NOMO-1 treated with DMSO at 0.1 percent for 48 hours (cell line): ENCODE data around the gene FLII.
"Not testable (repeated sequence)": the region's sequence is repeated elsewhere in the genome, so short reads cannot be mapped to it uniquely, and the experiment has no call there.

ENCODE experiments used
- DNase-seq: peaks from one replicate; lab custom pipeline; 2025; ENCODE audit not compliant: unreplicated experiment; lab: John Stamatoyannopoulos, UW

FLII gene

GRCh38 chr17:18258356-18259038 is at the start of gene FLII:
TSS of gene FLII (minus strand) at chr17:18258738. CDS start at chr17:18258690, 48 bp downstream.
- DNase-seq: peak; percentile 18

- DNase-seq: not testable (repeated sequence)
These were observed 44.7 kb upstream of the FLII start for GRCh38 chr17:18303206-18303605.

GRCh38 chr17:18300725-18301480 is 42.4 kb upstream of the FLII start:
- DNase-seq: peak; percentile 75

GRCh38 chr17:18298061-18298460 is 39.5 kb upstream of the FLII start:
- DNase-seq: not testable (repeated sequence)

- no peak for DNase-seq
These were observed 33.4 kb upstream of the FLII start for GRCh38 chr17:18291718-18292540.

DNA sequence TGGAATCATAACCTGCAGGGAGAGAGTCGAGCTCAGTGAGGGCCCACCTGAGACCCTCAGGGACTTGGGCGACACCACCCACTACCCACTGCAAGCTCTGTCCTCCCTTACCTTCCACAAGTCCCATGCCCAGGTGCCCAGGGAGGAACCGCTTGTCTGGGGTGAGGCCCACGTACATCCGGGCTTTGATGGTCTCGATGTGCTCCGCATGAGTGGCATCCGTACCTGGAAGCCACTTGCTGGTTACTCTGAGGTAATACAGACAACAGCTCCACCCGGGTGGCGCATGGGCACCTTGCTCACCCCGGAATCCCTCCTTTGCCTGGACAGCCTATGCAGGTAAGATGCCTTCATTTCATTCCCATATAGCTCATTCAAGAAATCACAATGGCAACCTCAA is 26.8 kb upstream of the FLII start:
- DNase-seq: no peak

- DNase-seq: no peak
These were observed 23.2 kb upstream of the FLII start for GRCh38 chr17:18281788-18282187.

GRCh38 chr17:18280766-18281371 is 22.3 kb upstream of the FLII start:
- no peak for DNase-seq

- DNase-seq: no peak
These were observed 21.7 kb upstream of the FLII start for GRCh38 chr17:18280249-18280648.

GRCh38 chr17:18278867-18279266 is 20.3 kb upstream of the FLII start:
- DNase-seq: no peak

- no peak for DNase-seq
These were observed 18.5 kb upstream of the FLII start for GRCh38 chr17:18277076-18277475.

GRCh38 chr17:18270046-18270931 is 11.8 kb upstream of the FLII start:
- no peak for DNase-seq

DNA sequence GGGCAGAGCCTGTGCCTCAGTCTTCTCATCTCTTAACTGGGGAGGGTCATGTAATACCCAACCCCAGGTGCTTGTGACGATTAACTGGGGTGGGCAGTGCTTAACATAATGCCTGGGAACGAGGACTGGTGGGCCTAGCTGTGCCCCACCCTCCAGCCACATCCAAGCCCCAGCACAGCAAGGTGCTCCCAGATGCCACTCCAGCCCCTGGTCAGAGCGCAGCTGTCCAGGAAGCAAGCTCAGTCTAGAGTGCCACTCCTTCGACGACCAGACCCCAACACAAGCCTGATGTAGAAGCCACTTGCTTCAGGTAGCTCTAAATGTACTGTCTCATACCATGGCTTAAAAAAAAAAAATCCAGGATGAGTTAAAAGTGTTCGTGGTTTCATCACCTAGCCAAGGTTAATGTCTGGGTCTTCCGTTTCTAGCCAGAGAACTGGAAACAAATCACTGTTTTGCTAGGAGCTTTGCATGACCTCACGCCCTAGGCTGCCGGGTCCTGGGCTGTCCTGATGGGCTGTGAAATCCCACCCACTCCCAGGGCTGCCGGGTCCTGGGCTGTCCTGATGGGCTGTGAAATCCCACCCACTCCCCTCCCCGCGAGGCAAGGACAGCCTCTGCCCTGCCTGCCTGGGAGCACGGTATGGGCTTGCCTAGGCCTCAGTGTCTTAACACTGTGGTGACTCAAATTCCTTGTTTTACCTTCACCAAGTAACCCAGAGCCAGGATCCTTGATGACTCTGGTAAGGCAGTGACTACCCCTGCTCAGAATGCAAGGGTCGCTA is 9.6 kb upstream of the FLII start:
- DNase-seq: no peak

DNA sequence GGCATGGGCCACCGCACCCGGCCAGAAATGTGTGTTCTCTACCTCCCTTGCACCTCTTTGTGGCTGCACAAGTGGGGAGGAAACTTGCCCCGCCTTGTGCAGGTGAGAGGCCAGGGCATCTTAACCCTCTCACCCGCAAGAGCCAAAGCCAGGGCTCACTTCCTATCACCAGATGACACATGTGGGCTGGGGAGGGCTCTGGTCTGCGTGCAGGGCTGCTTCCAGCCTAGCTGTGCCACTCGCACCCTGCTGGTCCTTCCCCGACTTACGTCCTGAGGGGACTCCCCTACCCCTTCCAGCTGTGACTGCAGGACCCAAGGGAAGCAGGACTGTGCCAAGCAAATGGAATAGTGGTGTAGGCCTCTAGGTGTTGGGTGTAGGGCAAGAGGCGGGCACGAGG is 8.8 kb upstream of the FLII start:
- DNase-seq: no peak

DNA sequence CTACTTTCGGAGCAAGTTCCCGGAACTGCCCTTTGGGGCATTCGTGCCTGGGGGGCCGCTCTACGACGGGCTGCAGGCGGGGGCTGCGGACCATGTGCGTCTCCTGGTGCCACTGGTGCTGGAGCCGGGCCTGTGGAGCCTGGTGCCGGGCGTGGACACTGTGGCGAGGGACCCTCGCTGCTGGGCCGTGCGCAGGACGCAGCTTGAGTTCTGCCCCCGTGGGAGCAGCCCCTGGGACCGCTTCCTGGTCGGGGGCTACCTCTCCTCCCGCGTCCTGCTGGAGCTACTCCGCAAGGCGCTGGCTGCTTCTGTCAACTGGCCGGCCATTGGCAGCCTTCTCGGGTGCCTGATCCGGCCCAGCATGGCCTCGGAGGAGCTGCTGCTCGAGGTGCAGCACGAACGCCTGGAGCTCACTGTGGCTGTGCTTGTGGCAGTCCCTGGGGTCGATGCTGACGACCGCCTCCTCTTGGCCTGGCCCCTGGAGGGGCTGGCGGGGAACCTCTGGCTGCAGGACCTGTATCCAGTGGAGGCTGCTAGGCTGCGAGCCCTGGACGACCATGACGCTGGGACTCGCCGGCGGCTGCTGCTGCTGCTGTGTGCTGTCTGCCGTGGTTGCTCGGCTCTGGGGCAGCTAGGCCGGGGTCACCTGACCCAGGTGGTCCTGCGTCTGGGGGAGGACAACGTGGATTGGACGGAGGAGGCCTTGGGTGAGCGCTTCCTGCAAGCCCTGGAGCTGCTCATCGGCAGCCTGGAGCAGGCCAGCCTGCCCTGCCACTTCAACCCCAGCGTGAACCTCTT is 5.5 kb upstream of the FLII start:
- no peak for DNase-seq

GRCh38 chr17:18262641-18263040 is 4.1 kb upstream of the FLII start:
- DNase-seq: no peak

DNA sequence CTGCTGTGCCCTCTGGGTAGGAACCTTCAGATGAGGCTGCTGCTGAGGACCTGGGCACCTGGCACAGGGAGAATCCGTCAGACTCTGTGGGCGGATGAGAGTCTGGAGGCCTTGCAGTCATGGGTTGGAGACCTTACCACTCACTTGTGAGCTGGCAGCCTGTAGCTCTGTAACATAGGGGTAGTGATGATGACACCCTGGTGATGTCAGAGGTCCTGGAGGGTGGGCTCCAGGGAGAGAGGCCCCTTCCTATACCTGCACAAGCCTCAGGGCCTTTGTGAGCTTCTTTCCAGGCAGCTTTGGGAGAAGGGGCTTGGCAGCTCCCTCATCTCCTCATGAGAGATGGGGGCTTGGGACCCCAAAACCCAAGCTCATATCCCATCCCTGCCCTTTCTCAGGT is 3.6 kb upstream of the FLII start:
- no peak for DNase-seq

- DNase-seq: no peak
These were observed 3.1 kb upstream of the FLII start for GRCh38 chr17:18261659-18262058.

DNA sequence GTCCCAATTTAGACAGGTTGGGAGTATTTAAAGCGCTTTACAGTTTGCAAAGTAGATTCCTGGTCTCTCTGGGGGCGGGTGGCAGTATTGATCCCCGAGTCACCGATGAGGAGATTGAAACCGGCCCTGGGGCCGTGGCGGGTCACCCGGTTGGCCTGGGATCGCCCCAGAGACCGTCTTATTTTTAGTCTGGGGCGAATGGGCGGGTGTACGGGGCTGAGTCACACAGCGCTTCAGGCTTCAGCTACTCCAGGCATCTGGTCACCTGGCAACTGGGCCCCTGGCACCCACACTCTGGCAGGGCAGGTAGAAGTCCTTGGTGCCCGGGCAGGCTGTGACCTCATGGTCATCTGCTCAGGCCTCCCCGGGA is 2.6 kb upstream of the FLII start:
- DNase-seq: peak; percentile 34
